Gastrocnemius medialis (tissue), 4 donors: ENCODE measurements around the gene ASCL1. TPM values are rescaled to one million over a fixed set of nuclear protein-coding genes. Genes with fewer than 3 reads are reported as not detected.

Source experiments
- ATAC-seq, 2 donors: fragments of 150-250 bp; one replicate each; pipeline ENCODE4 v1.9.1; 2016
- DNase-seq, 2 donors: peaks; one replicate each; pipeline ENCODE4 v3.0.0-alpha.2; 2019
- H3K27ac ChIP-seq, 4 donors: fragments of 200-600 bp; sonication (generic); 1 replicate in 1 of 4; 2 replicates in 3 of 4; pipeline ENCODE4 v1.5.1; 2016 to 2018; ENCODE audit warnings: mild to moderate bottlenecking in 2 of 4, moderate library complexity in 1 of 4
- H3K27me3 ChIP-seq, 3 donors: fragments of 200-600 bp; sonication (generic) in 2 of 3; 1 replicate in 1 of 3; 2 replicates in 2 of 3; pipeline versions ENCODE4 v1.5.1 to v1.6.0; 2016 to 2019; ENCODE audit warnings: mild to moderate bottlenecking in 1 of 3, moderate library complexity in 1 of 3
- H3K36me3 ChIP-seq, 2 donors: fragments of 200-600 bp; sonication (generic) in 1 of 2; one replicate each; pipeline ENCODE4 v1.5.1; 2017 to 2018
- H3K4me1 ChIP-seq, 2 donors: fragments of 200-600 bp; sonication (generic) in 1 of 2; one replicate each; pipeline ENCODE4 v1.5.1; 2016 to 2017; ENCODE audit warnings: mild to moderate bottlenecking in 2 of 2
- H3K4me3 ChIP-seq, 4 donors: fragments of 200-600 bp; sonication (generic) in 3 of 4; 1 replicate in 1 of 4; 2 replicates in 3 of 4; pipeline ENCODE4 v1.5.1; 2016 to 2019; ENCODE audit warnings: mild to moderate bottlenecking in 2 of 4
- H3K9me3 ChIP-seq, 3 donors: fragments of 200-600 bp; sonication (generic) in 2 of 3; 1 replicate in 1 of 3; 2 replicates in 2 of 3; pipeline ENCODE4 v1.5.1; 2016 to 2019
- CTCF ChIP-seq, 5 experiments: fragments of 450-650 bp in 3 of 5; fragments of 200-600 bp in 2 of 5; sonication (generic) in 2 of 5; IDR thresholded peaks in 4 of 5; conservative IDR thresholded peaks in 1 of 5; 1 replicate in 4 of 5; 2 replicates in 1 of 5; pipeline ENCODE4 v1.5.1; 2016 to 2019; ENCODE audit warnings: antibody characterized with exemption in 5 of 5, mild to moderate bottlenecking in 3 of 5, moderate library complexity in 3 of 5
- POLR2A ChIP-seq, 2 donors: fragments of 450-650 bp; IDR thresholded peaks; one replicate each; pipeline ENCODE4 v1.6.1; 2017; ENCODE audit warnings: antibody characterized with exemption in 2 of 2, mild to moderate bottlenecking in 2 of 2, moderate library complexity in 2 of 2
- in situ Hi-C, 4 donors: fragments of 200-750 bp; cut with MboI; loops; one replicate each; pipeline versions ENCODE4 v1.15.0 to v1.8.0; 2017; ENCODE audit warnings: low sequenced_read_pairs in 4 of 4
- intact Hi-C: fragments of 100-400 bp; cut with DNase I; formaldehyde crosslinking; loops from one replicate; pipeline ENCODE4 v1.15.1; 2023; ENCODE audit warnings: low total_unique reads
- total RNA-seq, 4 donors: library from RNA; depleted of rRNA; stranded (reverse); fragments of >200 nt; gene quantifications; one replicate each; pipeline versions ENCODE4 v1.1.0 to v1.2.3, GENCODE V29; 2016

Gene ASCL1
- total RNA-seq = under 1 TPM in 1 of 4 donors, not detected in 3; 0.20 TPM

- H3K4me3 ChIP-seq = peak within 1 kb of the TSS; percentile 25 to 46 (median 38)
- no peak for DNase-seq
- no peak for ATAC-seq
- no peaks in the 10 kb centered on the region for H3K36me3 ChIP-seq
- H3K27ac ChIP-seq = no peak within 1 kb of the TSS
- peaks cover 0 to 12% of the 10 kb centered on the region in 2 donors for H3K4me1 ChIP-seq
- intact Hi-C loops = no loop called here
- H3K9me3 ChIP-seq = no peaks in the 10 kb centered on the region
- in situ Hi-C loops = no loop called here
- H3K27me3 ChIP-seq = peaks cover 75 to 79% (median 76%) of the 10 kb centered on the region in 3 donors
- TF ChIP-seq POLR2A (IDR thresholded peaks at IDR 0.05) = no peak
- TF ChIP-seq CTCF (IDR thresholded peaks at IDR 0.05 in 4 of 5, conservative IDR thresholded peaks at IDR 0.05 in 1 of 5) = no peak
These were observed at the start of gene ASCL1 for GRCh38 chr12:102957339-102958050. Gene ASCL1, plus strand, starts transcription at chr12:102957674. Its CDS starts 571 bp downstream, at chr12:102958245.

GRCh38 chr12:102907918-102908317 is 49.6 kb upstream of the ASCL1 start:
- in situ Hi-C loops (no loop called here), intact Hi-C loops (no loop called here)
- Histone ChIP-seq H3K4me1 (no peaks in the 10 kb centered on the region), H3K4me3 (no peak overlapping the region), H3K27ac (no peak overlapping the region), H3K27me3 (no peaks in the 10 kb centered on the region), H3K9me3 (no peaks in the 10 kb centered on the region), H3K36me3 (no peaks in the 10 kb centered on the region)
- no peak for ATAC-seq
- DNase-seq = no peak
- TF ChIP-seq CTCF (IDR thresholded peaks at IDR 0.05 in 4 of 5, conservative IDR thresholded peaks at IDR 0.05 in 1 of 5) (no peak), POLR2A (IDR thresholded peaks at IDR 0.05) (no peak)

GRCh38 chr12:102910137-102910536 is 47.3 kb upstream of the ASCL1 start:
- no peak for TF ChIP-seq CTCF (IDR thresholded peaks at IDR 0.05 in 4 of 5, conservative IDR thresholded peaks at IDR 0.05 in 1 of 5)
- no peak for TF ChIP-seq POLR2A (IDR thresholded peaks at IDR 0.05)
- intact Hi-C loops = no loop called here
- Histone ChIP-seq H3K9me3 (no peaks in the 10 kb centered on the region), H3K27me3 (no peaks in the 10 kb centered on the region), H3K27ac (no peak overlapping the region), H3K36me3 (no peaks in the 10 kb centered on the region), H3K4me3 (no peak overlapping the region), H3K4me1 (no peaks in the 10 kb centered on the region)
- ATAC-seq = no peak
- DNase-seq = no peak
- in situ Hi-C loops = no loop called here

GRCh38 chr12:102910792-102911191 is 46.7 kb upstream of the ASCL1 start:
- no peak overlapping the region for H3K27ac ChIP-seq
- no peak for ATAC-seq
- no peaks in the 10 kb centered on the region for H3K9me3 ChIP-seq
- in situ Hi-C loops = no loop called here
- no peaks in the 10 kb centered on the region for H3K36me3 ChIP-seq
- intact Hi-C loops = no loop called here
- no peaks in the 10 kb centered on the region for H3K27me3 ChIP-seq
- no peaks in the 10 kb centered on the region for H3K4me1 ChIP-seq
- DNase-seq = no peak
- TF ChIP-seq POLR2A (IDR thresholded peaks at IDR 0.05) = no peak
- no peak for TF ChIP-seq CTCF (IDR thresholded peaks at IDR 0.05 in 4 of 5, conservative IDR thresholded peaks at IDR 0.05 in 1 of 5)
- no peak overlapping the region for H3K4me3 ChIP-seq

GRCh38 chr12:102911320-102911719 is 46.2 kb upstream of the ASCL1 start:
- Histone ChIP-seq H3K4me1 (no peaks in the 10 kb centered on the region), H3K27me3 (no peaks in the 10 kb centered on the region), H3K9me3 (no peaks in the 10 kb centered on the region), H3K4me3 (no peak overlapping the region), H3K36me3 (no peaks in the 10 kb centered on the region), H3K27ac (no peak overlapping the region)
- in situ Hi-C loops = no loop called here
- no peak for DNase-seq
- intact Hi-C loops = no loop called here
- ATAC-seq = no peak
- no peak for TF ChIP-seq CTCF (IDR thresholded peaks at IDR 0.05 in 4 of 5, conservative IDR thresholded peaks at IDR 0.05 in 1 of 5)
- no peak for TF ChIP-seq POLR2A (IDR thresholded peaks at IDR 0.05)
